K562 (cell line): ENCODE results near the gene PRSS27. TPM values are rescaled to one million over a fixed set of nuclear protein-coding genes. Genes with fewer than 3 reads are reported as not detected.

Source experiments
- ARHGAP35 ChIP-seq: fragments of 450-650 bp; IDR thresholded peaks from 2 replicates; pipeline ENCODE4 v1.6.1; 2018; ENCODE audit not compliant: partially characterized antibody
- BRF1 ChIP-seq: IDR thresholded peaks from 3 replicates; pipeline ENCODE4 v1.6.1; 2011; ENCODE audit warnings: borderline replicate concordance, mild to moderate bottlenecking; ENCODE audit not compliant: insufficient read length; ENCODE audit errors: extremely low read depth
- CHD1 ChIP-seq: fragments of 200-600 bp; sonication (generic); IDR thresholded peaks from one replicate; pipeline ENCODE4 v1.6.1; 2012; ENCODE audit warnings: mild to moderate bottlenecking, moderate library complexity, low read length, inconsistent platforms
- CXXC5 ChIP-seq: fragments of 250-450 bp; sonication (Bioruptor Pico); IDR thresholded peaks from 2 replicates; pipeline ENCODE4 v1.8.0; 2022; ENCODE audit warnings: inconsistent platforms, mild to moderate bottlenecking, moderate library complexity
- ELF4 ChIP-seq: fragments of 450-650 bp; formaldehyde crosslinking; IDR thresholded peaks from 2 replicates; pipeline ENCODE4 v1.4.0; 2022; ENCODE audit warnings: missing genetic modification characterization
- ETV1 ChIP-seq: fragments of 450-650 bp; conservative IDR thresholded peaks from 2 replicates; pipeline ENCODE4 v1.6.1; 2016; ENCODE audit warnings: missing genetic modification characterization, control low read depth, low read depth, missing compliant biosample characterization
- FOXK1 ChIP-seq: sonication (generic); formaldehyde crosslinking; IDR thresholded peaks from 2 replicates; pipeline ENCODE4 v1.8.0; 2022; ENCODE audit warnings: missing genetic modification reagents, mild to moderate bottlenecking, borderline replicate concordance
- GTF2E2 ChIP-seq: fragments of 200-800 bp; sonication (Bioruptor generic); IDR thresholded peaks from 2 replicates; pipeline ENCODE4 v1.6.1; 2016; ENCODE audit warnings: missing genetic modification characterization, missing compliant biosample characterization
- MTA3 ChIP-seq: fragments of 450-650 bp; formaldehyde crosslinking; IDR thresholded peaks from 2 replicates; pipeline ENCODE4 v1.6.1; 2017; ENCODE audit warnings: mild to moderate bottlenecking, borderline replicate concordance
- POLR3A ChIP-seq: IDR thresholded peaks from 2 replicates; pipeline ENCODE4 v1.6.1; 2011; ENCODE audit warnings: borderline replicate concordance, mild to moderate bottlenecking, moderate library complexity; ENCODE audit not compliant: insufficient read length, insufficient read depth; ENCODE audit errors: extremely low read depth
- POLR3G ChIP-seq: IDR thresholded peaks from 2 replicates; pipeline ENCODE4 v1.6.1; 2011; ENCODE audit not compliant: insufficient read length, insufficient replicate concordance; ENCODE audit errors: extremely low read depth
- PPARD ChIP-seq: fragments of 250-450 bp; sonication (Bioruptor Pico); IDR thresholded peaks from 2 replicates; pipeline ENCODE4 v1.8.0; 2022; ENCODE audit warnings: inconsistent platforms, mild to moderate bottlenecking, moderate library complexity
- RBM14 ChIP-seq: fragments of 200-400 bp; formaldehyde crosslinking; IDR thresholded peaks from 2 replicates; pipeline ENCODE4 v1.6.1; 2018; ENCODE audit warnings: low read depth, mild to moderate bottlenecking, low read length, moderate library complexity, borderline replicate concordance; ENCODE audit not compliant: insufficient read depth
- SMARCB1 ChIP-seq: IDR thresholded peaks from 2 replicates; pipeline ENCODE4 v1.6.1; 2011; ENCODE audit warnings: improper control_type of control experiment, low read depth; ENCODE audit not compliant: insufficient read length
- SOX6 ChIP-seq: fragments of 450-650 bp; IDR thresholded peaks from 2 replicates; pipeline ENCODE4 v1.6.1; 2014; ENCODE audit warnings: mild to moderate bottlenecking
- TEAD4 ChIP-seq, 2 experiments: sonication (generic) in 1 of 2; formaldehyde crosslinking in 1 of 2; IDR thresholded peaks; 2 replicates each; pipeline versions ENCODE4 v1.6.1 to v1.8.0; 2012 to 2022; ENCODE audit warnings: borderline replicate concordance in 1 of 2, inconsistent platforms in 1 of 2, low read length in 1 of 2, mild to moderate bottlenecking in 1 of 2, missing genetic modification reagents in 1 of 2
- ZNF133 ChIP-seq: fragments of 250-450 bp; sonication (Bioruptor Pico); IDR thresholded peaks from 2 replicates; pipeline ENCODE4 v1.4.0; 2020; ENCODE audit warnings: mild to moderate bottlenecking
- ZNF253 ChIP-seq: fragments of 250-450 bp; sonication (Bioruptor Pico); conservative IDR thresholded peaks from 2 replicates; pipeline ENCODE4 v1.6.1; 2021; ENCODE audit warnings: mild to moderate bottlenecking
- ZNF584 ChIP-seq: fragments of 200-800 bp; sonication (Bioruptor generic); IDR thresholded peaks from 2 replicates; pipeline ENCODE4 v1.6.1; 2016; ENCODE audit warnings: low read depth, mild to moderate bottlenecking, missing genetic modification characterization, missing compliant biosample characterization
- polyA plus RNA-seq, 8 experiments: library from polyadenylated mRNA; depleted of rRNA in 4 of 8; stranded (reverse) in 5 of 8; unstranded in 3 of 8; fragments of >200 nt; fragmentation: Nextera tagmentation in 2 of 8; fragmentation: Illumina TruSeq in 1 of 8; extraction: Ambion mirVana in 2 of 8; extraction: Trizol in 1 of 8; gene quantifications; 2 replicates each; pipeline versions ENCODE4 v1.2.1 to v1.2.3, GENCODE V29; 2011 to 2014; ENCODE audit warnings: inconsistent platforms in 1 of 8, missing spikeins in 1 of 8
- total RNA-seq, 7 experiments: library from RNA; depleted of rRNA in 6 of 7; stranded (reverse); fragments of >200 nt in 6 of 7; fragmentation: Illumina TruSeq in 2 of 7; extraction: Trizol in 2 of 7; gene quantifications; 2 replicates each; pipeline versions ENCODE4 v1.2.1 to v1.2.3, GENCODE V29; 2011 to 2021; ENCODE audit warnings: low replicate concordance in 1 of 7
- TF ChIP-seq, protein P1 (sequence below): sonication (generic); formaldehyde crosslinking; IDR thresholded peaks from 2 replicates; pipeline ENCODE4 v1.8.0; 2022; ENCODE audit warnings: mild to moderate bottlenecking, low read depth, missing genetic modification reagents
- TF ChIP-seq, protein P2 (sequence below): sonication (generic); formaldehyde crosslinking; IDR thresholded peaks from 2 replicates; pipeline ENCODE4 v1.8.0; 2022; ENCODE audit warnings: mild to moderate bottlenecking, missing genetic modification reagents
- TF ChIP-seq, protein P3 (sequence below): fragments of 250-450 bp; sonication (Bioruptor Pico); IDR thresholded peaks from 2 replicates; pipeline ENCODE4 v1.9.0; 2021; ENCODE audit warnings: mild to moderate bottlenecking, inconsistent platforms

The PRSS27 gene
- total and polyA plus RNA-seq, 9 of the 15 experiments (the other 6 are each of a cell fraction or from before 2014, with no cell fraction given) = 0.09 to 0.20 (median 0.17) TPM; not detected in 5

DNA sequence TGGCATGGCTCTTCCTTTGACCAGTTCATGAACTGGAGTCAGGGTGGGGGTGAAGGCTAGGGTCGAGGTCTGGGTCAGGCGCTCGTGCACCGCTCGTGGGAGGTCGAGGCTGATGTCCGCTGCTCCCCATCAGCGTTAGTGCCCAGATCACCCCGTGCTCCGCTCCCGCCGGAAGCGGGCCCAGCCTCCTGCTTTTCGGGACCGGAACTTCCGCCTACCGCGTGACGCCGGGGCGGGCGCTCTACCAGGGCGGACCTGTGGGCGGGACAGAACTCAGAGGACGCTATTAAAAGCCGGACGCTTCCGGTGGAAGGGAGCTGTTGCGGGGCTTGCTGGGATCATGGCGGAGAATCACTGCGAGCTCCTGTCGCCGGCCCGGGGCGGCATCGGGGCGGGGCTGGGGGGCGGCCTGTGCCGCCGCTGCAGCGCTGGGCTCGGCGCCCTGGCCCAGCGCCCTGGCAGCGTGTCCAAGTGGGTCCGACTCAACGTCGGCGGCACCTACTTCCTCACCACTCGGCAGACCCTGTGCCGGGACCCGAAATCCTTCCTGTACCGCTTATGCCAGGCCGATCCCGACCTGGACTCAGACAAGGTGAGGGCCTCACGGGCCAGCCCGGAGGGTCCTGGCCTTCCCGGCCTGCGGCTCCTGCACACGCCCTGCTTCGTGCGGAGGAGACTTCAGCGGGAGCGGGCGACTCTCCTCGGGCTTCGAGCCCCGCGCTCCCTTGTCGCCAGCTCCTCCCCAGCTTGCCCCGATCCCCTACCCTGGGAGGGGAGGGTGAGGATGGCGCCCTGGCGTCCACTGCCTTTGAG, 37.6 kb downstream of the PRSS27 start, which contains the start of gene KCTD5 (continued):
- TF ChIP-seq SOX6 (peak; percentile 79), CHD1 (no peak), FOXK1 (CRISPR knock-in tag) (no peak), ZNF253 (CRISPR knock-in tag) (no peak), PPARD (no peak), ETV1 (tag) (peak; percentile 97), ZNF133 (CRISPR knock-in tag) (no peak), ELF4 (CRISPR knock-in tag) (peak; percentile 67; the same call in 1 of the 2 replicates), MTA3 (peak; percentile 93), POLR3A (no peak), RBM14 (no peak), SMARCB1 (no peak), ARHGAP35 (no peak), ZNF584 (no peak), GTF2E2 (tag) (peak; percentile 54; the same call in 1 of the 2 replicates), CXXC5 (CRISPR knock-in tag) (peak; percentile 85), TEAD4 (IDR thresholded peaks at IDR 0.05; ENCODE audit: low read length) (no peak), TEAD4 (CRISPR knock-in tag; IDR thresholded peaks at IDR 0.05; ENCODE audit: borderline replicate concordance) (no peak; the same call in 1 of the 2 replicates), BRF1 (no peak), POLR3G (no peak)
- TF ChIP-seq, protein P1, sequence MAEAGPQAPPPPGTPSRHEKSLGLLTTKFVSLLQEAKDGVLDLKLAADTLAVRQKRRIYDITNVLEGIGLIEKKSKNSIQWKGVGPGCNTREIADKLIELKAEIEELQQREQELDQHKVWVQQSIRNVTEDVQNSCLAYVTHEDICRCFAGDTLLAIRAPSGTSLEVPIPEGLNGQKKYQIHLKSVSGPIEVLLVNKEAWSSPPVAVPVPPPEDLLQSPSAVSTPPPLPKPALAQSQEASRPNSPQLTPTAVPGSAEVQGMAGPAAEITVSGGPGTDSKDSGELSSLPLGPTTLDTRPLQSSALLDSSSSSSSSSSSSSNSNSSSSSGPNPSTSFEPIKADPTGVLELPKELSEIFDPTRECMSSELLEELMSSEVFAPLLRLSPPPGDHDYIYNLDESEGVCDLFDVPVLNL (CRISPR knock-in tag) = no peak
- TF ChIP-seq, protein P2, sequence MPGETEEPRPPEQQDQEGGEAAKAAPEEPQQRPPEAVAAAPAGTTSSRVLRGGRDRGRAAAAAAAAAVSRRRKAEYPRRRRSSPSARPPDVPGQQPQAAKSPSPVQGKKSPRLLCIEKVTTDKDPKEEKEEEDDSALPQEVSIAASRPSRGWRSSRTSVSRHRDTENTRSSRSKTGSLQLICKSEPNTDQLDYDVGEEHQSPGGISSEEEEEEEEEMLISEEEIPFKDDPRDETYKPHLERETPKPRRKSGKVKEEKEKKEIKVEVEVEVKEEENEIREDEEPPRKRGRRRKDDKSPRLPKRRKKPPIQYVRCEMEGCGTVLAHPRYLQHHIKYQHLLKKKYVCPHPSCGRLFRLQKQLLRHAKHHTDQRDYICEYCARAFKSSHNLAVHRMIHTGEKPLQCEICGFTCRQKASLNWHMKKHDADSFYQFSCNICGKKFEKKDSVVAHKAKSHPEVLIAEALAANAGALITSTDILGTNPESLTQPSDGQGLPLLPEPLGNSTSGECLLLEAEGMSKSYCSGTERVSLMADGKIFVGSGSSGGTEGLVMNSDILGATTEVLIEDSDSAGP = no peak
- TF ChIP-seq, protein P3, sequence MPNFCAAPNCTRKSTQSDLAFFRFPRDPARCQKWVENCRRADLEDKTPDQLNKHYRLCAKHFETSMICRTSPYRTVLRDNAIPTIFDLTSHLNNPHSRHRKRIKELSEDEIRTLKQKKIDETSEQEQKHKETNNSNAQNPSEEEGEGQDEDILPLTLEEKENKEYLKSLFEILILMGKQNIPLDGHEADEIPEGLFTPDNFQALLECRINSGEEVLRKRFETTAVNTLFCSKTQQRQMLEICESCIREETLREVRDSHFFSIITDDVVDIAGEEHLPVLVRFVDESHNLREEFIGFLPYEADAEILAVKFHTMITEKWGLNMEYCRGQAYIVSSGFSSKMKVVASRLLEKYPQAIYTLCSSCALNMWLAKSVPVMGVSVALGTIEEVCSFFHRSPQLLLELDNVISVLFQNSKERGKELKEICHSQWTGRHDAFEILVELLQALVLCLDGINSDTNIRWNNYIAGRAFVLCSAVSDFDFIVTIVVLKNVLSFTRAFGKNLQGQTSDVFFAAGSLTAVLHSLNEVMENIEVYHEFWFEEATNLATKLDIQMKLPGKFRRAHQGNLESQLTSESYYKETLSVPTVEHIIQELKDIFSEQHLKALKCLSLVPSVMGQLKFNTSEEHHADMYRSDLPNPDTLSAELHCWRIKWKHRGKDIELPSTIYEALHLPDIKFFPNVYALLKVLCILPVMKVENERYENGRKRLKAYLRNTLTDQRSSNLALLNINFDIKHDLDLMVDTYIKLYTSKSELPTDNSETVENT (CRISPR knock-in tag) = peak; percentile 87; the same call in 1 of the 2 replicates
